Measurements from ENCODE around the gene NPS. TPM values are rescaled to one million over a fixed set of nuclear protein-coding genes. Genes with fewer than 3 reads are reported as not detected.

NPS gene
- total RNA-seq, 1 donor = not detected

- DNase-seq (ENCODE audit: low read depth) = no peak
- no peak overlapping the region for H3K4me3 ChIP-seq (ENCODE audit: low read depth, low read length)
- TF ChIP-seq, protein P1, sequence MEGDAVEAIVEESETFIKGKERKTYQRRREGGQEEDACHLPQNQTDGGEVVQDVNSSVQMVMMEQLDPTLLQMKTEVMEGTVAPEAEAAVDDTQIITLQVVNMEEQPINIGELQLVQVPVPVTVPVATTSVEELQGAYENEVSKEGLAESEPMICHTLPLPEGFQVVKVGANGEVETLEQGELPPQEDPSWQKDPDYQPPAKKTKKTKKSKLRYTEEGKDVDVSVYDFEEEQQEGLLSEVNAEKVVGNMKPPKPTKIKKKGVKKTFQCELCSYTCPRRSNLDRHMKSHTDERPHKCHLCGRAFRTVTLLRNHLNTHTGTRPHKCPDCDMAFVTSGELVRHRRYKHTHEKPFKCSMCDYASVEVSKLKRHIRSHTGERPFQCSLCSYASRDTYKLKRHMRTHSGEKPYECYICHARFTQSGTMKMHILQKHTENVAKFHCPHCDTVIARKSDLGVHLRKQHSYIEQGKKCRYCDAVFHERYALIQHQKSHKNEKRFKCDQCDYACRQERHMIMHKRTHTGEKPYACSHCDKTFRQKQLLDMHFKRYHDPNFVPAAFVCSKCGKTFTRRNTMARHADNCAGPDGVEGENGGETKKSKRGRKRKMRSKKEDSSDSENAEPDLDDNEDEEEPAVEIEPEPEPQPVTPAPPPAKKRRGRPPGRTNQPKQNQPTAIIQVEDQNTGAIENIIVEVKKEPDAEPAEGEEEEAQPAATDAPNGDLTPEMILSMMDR (IDR thresholded peaks at IDR 0.05; ENCODE audit: insufficient read depth, low read depth, low read length) = no peak
Measured at GRCh38 chr10:127578259-127578960, 29.3 kb downstream of the NPS start.

- DNase-seq (ENCODE audit: low read depth) = no peak
Measured at GRCh38 chr10:127578961-127579305, 29.8 kb downstream of the NPS start.

GRCh38 chr10:127579640-127580039, 30.5 kb downstream of the NPS start:
- no peak overlapping the region for H3K4me3 ChIP-seq (ENCODE audit: low read depth, low read length)
- no peak for DNase-seq (ENCODE audit: low read depth)
- TF ChIP-seq, protein P1 (IDR thresholded peaks at IDR 0.05; ENCODE audit: insufficient read depth, low read depth, low read length) = no peak

More at GRCh38 chr10:127578961-127579305, 29.8 kb downstream of the NPS start:
- H3K4me3 ChIP-seq (ENCODE audit: low read depth, low read length) = no peak overlapping the region
- TF ChIP-seq, protein P1 (IDR thresholded peaks at IDR 0.05; ENCODE audit: insufficient read depth, low read depth, low read length) = no peak

- no peak for DNase-seq (ENCODE audit: low read depth)
- TF ChIP-seq, protein P1 (IDR thresholded peaks at IDR 0.05; ENCODE audit: insufficient read depth, low read depth, low read length) = no peak
- no peak overlapping the region for H3K4me3 ChIP-seq (ENCODE audit: low read depth, low read length)
Measured at GRCh38 chr10:127580822-127581221, 31.7 kb downstream of the NPS start.

DNA sequence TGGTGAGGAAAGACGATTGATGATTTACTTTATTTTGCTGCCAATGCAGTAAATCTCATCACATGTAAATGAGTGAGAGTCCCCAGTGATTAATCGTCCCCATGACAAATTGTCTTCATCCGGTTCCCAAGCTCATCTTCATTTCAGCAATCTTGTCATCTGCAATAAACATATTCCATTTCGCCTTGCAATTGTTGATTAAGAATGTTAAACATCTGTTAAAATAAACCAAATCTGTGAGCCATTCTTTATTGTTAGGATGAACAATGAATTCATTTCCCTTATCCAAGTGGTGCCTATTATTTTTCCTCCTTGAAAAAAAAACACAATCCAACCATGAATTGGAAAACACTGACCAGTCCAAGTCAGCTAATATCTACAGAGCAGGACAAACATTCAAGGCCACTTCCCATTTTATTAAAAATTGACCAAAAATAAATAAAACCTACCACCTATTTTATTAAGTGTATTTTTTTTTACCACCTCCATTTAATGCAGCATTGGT, 36.5 kb downstream of the NPS start:
- no peak overlapping the region for H3K4me3 ChIP-seq (ENCODE audit: low read depth, low read length)
- TF ChIP-seq, protein P1 (IDR thresholded peaks at IDR 0.05; ENCODE audit: insufficient read depth, low read depth, low read length) = no peak
- DNase-seq (ENCODE audit: low read depth) = no peak

- no peak overlapping the region for H3K4me3 ChIP-seq (ENCODE audit: low read depth, low read length)
- TF ChIP-seq, protein P1 (IDR thresholded peaks at IDR 0.05; ENCODE audit: insufficient read depth, low read depth, low read length) = no peak
- no peak for DNase-seq (ENCODE audit: low read depth)
Measured at GRCh38 chr10:127587668-127588365, 38.7 kb downstream of the NPS start.
